Measurements from ENCODE around the gene AAMP.

Gene AAMP

GRCh38 chr2:218224186-218224585, 45.8 kb downstream of the AAMP start:
- H3K27ac ChIP-seq (ENCODE audit: low read length): no peak overlapping the region

GRCh38 chr2:218223046-218223445, 46.9 kb downstream of the AAMP start:
- no peaks in the 10 kb centered on the region for H3K9me3 ChIP-seq (ENCODE audit: insufficient read depth, low read length, severe bottlenecking)
- peaks cover 65% of the 10 kb centered on the region for H3K4me1 ChIP-seq (ENCODE audit: insufficient read depth, low read length)
- DNase-seq: no peak
- H3K36me3 ChIP-seq (ENCODE audit: insufficient read depth, low read length): peaks cover 70% of the 10 kb centered on the region
- peak overlapping the region; percentile 4; the same call in 1 of the 2 replicates for H3K4me2 ChIP-seq (ENCODE audit: insufficient read depth, low read length)
- no peak for TF ChIP-seq EZH2 (IDR thresholded peaks at IDR 0.05; ENCODE audit: borderline replicate concordance, low read depth, low read length, severe bottlenecking)
- TF ChIP-seq CTCF (IDR thresholded peaks at IDR 0.05; ENCODE audit: borderline replicate concordance, extremely low read depth, low read length, poor library complexity, severe bottlenecking): no peak
- no peak overlapping the region for H3K4me3 ChIP-seq (ENCODE audit: low read depth in 1 of 2, low read length in 2 of 2)
- H3K27ac ChIP-seq (ENCODE audit: low read length): no peak overlapping the region
- H3K79me2 ChIP-seq (ENCODE audit: insufficient read depth, low read length): peaks cover 89% of the 10 kb centered on the region
- H2AFZ ChIP-seq (ENCODE audit: low read depth, low read length): no peak overlapping the region
- no peaks in the 10 kb centered on the region for H3K27me3 ChIP-seq (ENCODE audit: insufficient read depth, low read length, poor library complexity)
- no peak overlapping the region for H3K9ac ChIP-seq (ENCODE audit: low read depth, low read length)
- H4K20me1 ChIP-seq (ENCODE audit: insufficient read depth, low read length): peaks cover 72% of the 10 kb centered on the region
- no peak for ATAC-seq (ENCODE audit: insufficient read depth, low read depth)

More at GRCh38 chr2:218224186-218224585, 45.8 kb downstream of the AAMP start:
- H2AFZ ChIP-seq (ENCODE audit: low read depth, low read length): no peak overlapping the region
- peaks cover 63% of the 10 kb centered on the region for H4K20me1 ChIP-seq (ENCODE audit: insufficient read depth, low read length)
- peaks cover 80% of the 10 kb centered on the region for H3K36me3 ChIP-seq (ENCODE audit: insufficient read depth, low read length)
- no peak overlapping the region for H3K9ac ChIP-seq (ENCODE audit: low read depth, low read length)
- H3K27me3 ChIP-seq (ENCODE audit: insufficient read depth, low read length, poor library complexity): no peaks in the 10 kb centered on the region
- H3K9me3 ChIP-seq (ENCODE audit: insufficient read depth, low read length, severe bottlenecking): no peaks in the 10 kb centered on the region
- no peak for ATAC-seq (ENCODE audit: insufficient read depth, low read depth)
- H3K79me2 ChIP-seq (ENCODE audit: insufficient read depth, low read length): peaks cover 79% of the 10 kb centered on the region
- H3K4me3 ChIP-seq (ENCODE audit: low read depth in 1 of 2, low read length in 2 of 2): no peak overlapping the region
- H3K4me2 ChIP-seq (ENCODE audit: insufficient read depth, low read length): no peak overlapping the region
- TF ChIP-seq EZH2 (IDR thresholded peaks at IDR 0.05; ENCODE audit: borderline replicate concordance, low read depth, low read length, severe bottlenecking) (no peak), CTCF (IDR thresholded peaks at IDR 0.05; ENCODE audit: borderline replicate concordance, extremely low read depth, low read length, poor library complexity, severe bottlenecking) (no peak)
- DNase-seq: no peak
- H3K4me1 ChIP-seq (ENCODE audit: insufficient read depth, low read length): peaks cover 65% of the 10 kb centered on the region

DNA sequence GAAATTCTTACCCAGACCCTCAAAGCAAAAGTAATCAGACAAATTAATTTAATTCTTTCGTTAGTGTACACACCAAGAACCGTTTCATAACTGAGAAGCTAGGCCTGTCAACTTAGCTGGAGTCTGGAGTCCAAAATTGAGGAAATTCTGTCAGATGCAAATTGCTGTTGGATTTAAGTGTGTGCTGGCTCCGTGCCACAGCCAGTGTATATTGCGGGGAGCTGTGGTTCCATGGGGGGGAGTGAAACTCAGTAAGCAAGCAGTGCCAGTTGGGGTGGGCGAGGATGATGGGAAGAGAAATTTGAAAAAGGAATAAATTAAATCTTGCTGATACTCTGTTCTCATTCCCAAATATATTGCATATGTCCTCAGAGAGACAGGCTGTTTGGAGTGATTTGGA, 48.9 kb downstream of the AAMP start:
- Histone ChIP-seq H3K9me3 (ENCODE audit: insufficient read depth, low read length, severe bottlenecking) (no peaks in the 10 kb centered on the region), H3K4me2 (ENCODE audit: insufficient read depth, low read length) (peak overlapping the region; percentile 82; the same call in 1 of the 2 replicates), H4K20me1 (ENCODE audit: insufficient read depth, low read length) (peaks cover 76% of the 10 kb centered on the region), H3K9ac (ENCODE audit: low read depth, low read length) (peak overlapping the region; percentile 2; the same call in 1 of the 2 replicates), H2AFZ (ENCODE audit: low read depth, low read length) (no peak overlapping the region), H3K4me1 (ENCODE audit: insufficient read depth, low read length) (peaks cover 59% of the 10 kb centered on the region), H3K27ac (ENCODE audit: low read length) (no peak overlapping the region; the same call in 1 of the 2 replicates), H3K36me3 (ENCODE audit: insufficient read depth, low read length) (peaks cover 54% of the 10 kb centered on the region), H3K79me2 (ENCODE audit: insufficient read depth, low read length) (peaks cover 89% of the 10 kb centered on the region), H3K27me3 (ENCODE audit: insufficient read depth, low read length, poor library complexity) (no peaks in the 10 kb centered on the region), H3K4me3 (ENCODE audit: low read depth in 1 of 2, low read length in 2 of 2) (peak overlapping the region in 1 of 2 experiments; percentile 8; a peak in 1 of 4 replicates)
- DNase-seq (no peak), ATAC-seq (ENCODE audit: insufficient read depth, low read depth) (no peak)
- TF ChIP-seq CTCF (IDR thresholded peaks at IDR 0.05; ENCODE audit: borderline replicate concordance, extremely low read depth, low read length, poor library complexity, severe bottlenecking) (no peak), EZH2 (IDR thresholded peaks at IDR 0.05; ENCODE audit: borderline replicate concordance, low read depth, low read length, severe bottlenecking) (no peak)

Data from DND-41 (cell line).